Urinary bladder (tissue), 4 donors: Measurements from ENCODE around the gene SLC46A3. TPM values are rescaled to one million over a fixed set of nuclear protein-coding genes. Genes with fewer than 3 reads are reported as not detected.
"Not testable (repeated sequence)": the region's sequence is repeated elsewhere in the genome, so short reads cannot be mapped to it uniquely, and the experiment has no call there.

ENCODE experiments used
- DNase-seq: peaks from one replicate; pipeline ENCODE4 v3.0.0-alpha.2; 2015; ENCODE audit errors: extremely low spot score
- H3K27ac ChIP-seq: one replicate; pipeline ENCODE4 v1.5.1; 2013; ENCODE audit warnings: low read depth, mild to moderate bottlenecking, moderate library complexity
- H3K36me3 ChIP-seq: one replicate; pipeline ENCODE4 v1.6.1; 2013; ENCODE audit warnings: mild to moderate bottlenecking, moderate library complexity; ENCODE audit not compliant: insufficient read depth
- H3K4me1 ChIP-seq: one replicate; pipeline ENCODE4 v1.6.1; 2013; ENCODE audit warnings: mild to moderate bottlenecking, moderate library complexity; ENCODE audit not compliant: insufficient read depth
- H3K4me3 ChIP-seq: one replicate; pipeline ENCODE4 v1.5.1; 2013; ENCODE audit warnings: low read depth, low read length
- WGBS: extraction: QIAGEN DNeasy Blood & Tissue Kit; methylation state at CpG from one replicate; pipeline ENCODE4 v1.1.7; 2013; 5-methylcytosine and 5-hydroxymethylcytosine counted together
- polyA plus RNA-seq: library from polyadenylated mRNA; stranded (reverse); fragments of 200-250 nt; gene quantifications from one replicate; pipeline ENCODE4 v1.2.3, GENCODE V29; 2013
- total RNA-seq: library from RNA; depleted of rRNA; stranded (reverse); fragments of >200 nt; gene quantifications from one replicate; pipeline ENCODE4 v1.2.3, GENCODE V29; 2014
- donor health status: healthy with polysubstance abuse.
- donor health status: healthy.

Gene SLC46A3
- total and polyA plus RNA-seq, 2 donors: 6.5 to 11.3 TPM

- Histone ChIP-seq H3K36me3 (no peaks in the 10 kb centered on the region), H3K4me1 (no peaks in the 10 kb centered on the region), H3K4me3 (no peak overlapping the region), H3K27ac (no peak overlapping the region)
- no peak for DNase-seq
- WGBS: 37% methylated on average over 7 of the region's 7 CpGs
These were observed 34.5 kb downstream of the SLC46A3 start for GRCh38 chr13:28684257-28684656.

- DNase-seq: not testable (repeated sequence)
- WGBS: 85% methylated on average over 8 of the region's 8 CpGs
These were observed 35.6 kb downstream of the SLC46A3 start for GRCh38 chr13:28683169-28683568.

GRCh38 chr13:28680541-28680940 is 38.2 kb downstream of the SLC46A3 start:
- no peak overlapping the region for H3K4me3 ChIP-seq
- H3K27ac ChIP-seq: no peak overlapping the region
- no peaks in the 10 kb centered on the region for H3K4me1 ChIP-seq
- no peak for DNase-seq
- peaks cover 2% of the 10 kb centered on the region for H3K36me3 ChIP-seq
- WGBS: 89% methylated on average over 2 of the region's 2 CpGs

More at GRCh38 chr13:28683169-28683568, 35.6 kb downstream of the SLC46A3 start:
- not testable (repeated sequence) for H3K4me3 ChIP-seq, H3K36me3 ChIP-seq, H3K4me1 ChIP-seq, H3K27ac ChIP-seq

- 86% methylated on average over 1 of the region's 1 CpG for WGBS
- no peak for DNase-seq
- H3K4me3 ChIP-seq: no peak overlapping the region
- peaks cover 5% of the 10 kb centered on the region for H3K36me3 ChIP-seq
- no peaks in the 10 kb centered on the region for H3K4me1 ChIP-seq
- no peak overlapping the region for H3K27ac ChIP-seq
These were observed 39.1 kb downstream of the SLC46A3 start for GRCh38 chr13:28679628-28680027.

- H3K4me1 ChIP-seq: no peaks in the 10 kb centered on the region
- H3K27ac ChIP-seq: no peak overlapping the region
- no peak for DNase-seq
- H3K36me3 ChIP-seq: peaks cover 5% of the 10 kb centered on the region
- H3K4me3 ChIP-seq: no peak overlapping the region
- 73% methylated on average over 1 of the region's 1 CpG for WGBS
These were observed 40.0 kb downstream of the SLC46A3 start for GRCh38 chr13:28678809-28679208.

- no peak overlapping the region for H3K4me3 ChIP-seq
- no peak overlapping the region for H3K27ac ChIP-seq
- peaks cover 11% of the 10 kb centered on the region for H3K36me3 ChIP-seq
- no peaks in the 10 kb centered on the region for H3K4me1 ChIP-seq
- no peak for DNase-seq
These were observed 47.5 kb downstream of the SLC46A3 start for GRCh38 chr13:28671126-28671792.

GRCh38 chr13:28666897-28667488 is 51.8 kb downstream of the SLC46A3 start:
- H3K4me3 ChIP-seq: no peak overlapping the region
- peaks cover 9% of the 10 kb centered on the region for H3K36me3 ChIP-seq
- DNase-seq: no peak
- H3K27ac ChIP-seq: no peak overlapping the region
- 89% methylated on average over 9 of the region's 9 CpGs for WGBS
- H3K4me1 ChIP-seq: no peaks in the 10 kb centered on the region

- Histone ChIP-seq H3K27ac (peak overlapping the region; percentile 86), H3K4me3 (peak overlapping the region; percentile 75), H3K36me3 (peaks cover 4% of the 10 kb centered on the region), H3K4me1 (no peaks in the 10 kb centered on the region)
- DNase-seq: no peak
- 20% methylated on average over 4 of the region's 4 CpGs for WGBS
These were observed 59.2 kb downstream of the SLC46A3 start for GRCh38 chr13:28659621-28659970.

GRCh38 chr13:28658796-28659620 is 59.8 kb downstream of the SLC46A3 start, which contains the start of gene POMP:
TSS of gene POMP (plus strand) at chr13:28659130. CDS start at chr13:28659185, 55 bp downstream.
- peak; percentile 73 for DNase-seq
- Histone ChIP-seq H3K4me3 (peak within 1 kb of the TSS; percentile 75), H3K36me3 (peaks cover 4% of the 10 kb centered on the region), H3K27ac (peak within 1 kb of the TSS; percentile 86), H3K4me1 (no peaks in the 10 kb centered on the region)
- under 1% methylated on average over 64 of the region's 64 CpGs for WGBS

GRCh38 chr13:28658539-28658795 is 60.3 kb downstream of the SLC46A3 start:
- no peak for DNase-seq
- Histone ChIP-seq H3K4me1 (no peaks in the 10 kb centered on the region), H3K27ac (peak overlapping the region; percentile 81), H3K4me3 (peak overlapping the region; percentile 75), H3K36me3 (peaks cover 4% of the 10 kb centered on the region)
- under 1% methylated on average over 8 of the region's 8 CpGs for WGBS

GRCh38 chr13:28657784-28658538 is 60.8 kb downstream of the SLC46A3 start:
- H3K36me3 ChIP-seq: no peaks in the 10 kb centered on the region
- no peaks in the 10 kb centered on the region for H3K4me1 ChIP-seq
- 27% methylated on average over 12 of the region's 12 CpGs for WGBS
- peak overlapping the region; percentile 75 for H3K4me3 ChIP-seq
- DNase-seq: no peak
- peak overlapping the region; percentile 32 for H3K27ac ChIP-seq

- H3K4me3 ChIP-seq: no peak overlapping the region
- no peaks in the 10 kb centered on the region for H3K36me3 ChIP-seq
- H3K4me1 ChIP-seq: no peaks in the 10 kb centered on the region
- no peak for DNase-seq
- 48% methylated on average over 3 of the region's 3 CpGs for WGBS
- no peak overlapping the region for H3K27ac ChIP-seq
These were observed 63.2 kb downstream of the SLC46A3 start for GRCh38 chr13:28655561-28655960.

- Histone ChIP-seq H3K4me1 (no peaks in the 10 kb centered on the region), H3K36me3 (no peaks in the 10 kb centered on the region), H3K4me3 (no peak overlapping the region), H3K27ac (no peak overlapping the region)
- 86% methylated on average over 1 of the region's 1 CpG for WGBS
- no peak for DNase-seq
These were observed 64.5 kb downstream of the SLC46A3 start for GRCh38 chr13:28654276-28654675.
